ENCODE measurements around the gene TNFRSF1A.

DNA sequence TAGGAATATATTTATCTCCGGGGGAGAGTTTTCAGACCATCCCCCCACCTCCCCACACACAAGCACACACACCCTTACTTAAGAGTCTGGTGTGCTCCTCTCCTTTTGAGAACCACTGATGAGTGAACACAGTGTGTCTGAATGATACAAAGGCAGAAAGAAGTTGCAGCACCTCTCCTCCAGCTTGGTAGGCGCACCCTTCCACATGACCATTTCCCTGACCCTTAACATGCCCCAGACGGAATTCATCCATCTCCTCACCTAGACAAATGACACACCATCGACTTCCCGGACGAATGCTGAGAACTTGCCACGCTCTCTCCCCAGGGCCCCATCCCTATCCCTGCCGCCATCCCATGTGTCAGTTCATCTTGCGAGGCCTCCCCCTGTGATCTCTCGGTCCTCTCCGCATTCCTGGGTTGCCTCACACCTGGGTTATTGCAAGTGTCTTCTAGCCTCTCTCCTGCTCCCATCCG lies 3.9 kb downstream of the TNFRSF1A start:
- TF ChIP-seq POLR2A (IDR thresholded peaks at IDR 0.05; ENCODE audit: low read length): no peak
- TF ChIP-seq USF2 (IDR thresholded peaks at IDR 0.05): no peak
- TF ChIP-seq GATA3 (IDR thresholded peaks at IDR 0.05; ENCODE audit: borderline replicate concordance): no peak
